HepG2 (cell line): ENCODE measurements around the gene CNPY4.

Experiments used
- HDAC2 ChIP-seq: sonication (generic); formaldehyde crosslinking; IDR thresholded peaks from 2 replicates; pipeline ENCODE4 v1.4.0; 2020; ENCODE audit warnings: missing genetic modification reagents
- ISX ChIP-seq: sonication (generic); formaldehyde crosslinking; conservative IDR thresholded peaks from 2 replicates; pipeline ENCODE4 v1.5.0; 2020; ENCODE audit warnings: missing genetic modification reagents
- PAF1 ChIP-seq: IDR thresholded peaks from 2 replicates; pipeline ENCODE4 v1.6.1; 2016; ENCODE audit warnings: missing genetic modification reagents, missing compliant biosample characterization
- TF ChIP-seq, protein P1 (sequence below): IDR thresholded peaks from 2 replicates; pipeline ENCODE4 v1.6.1; 2012; ENCODE audit warnings: low read length, improper control_type of control experiment
- TF ChIP-seq, protein P2 (sequence below), 2 experiments: sonication (generic) in 1 of 2; formaldehyde crosslinking in 1 of 2; IDR thresholded peaks; 2 replicates each; pipeline versions ENCODE4 v1.5.1 to v1.6.1; 2011 to 2020; ENCODE audit warnings: borderline replicate concordance in 1 of 2, low read depth in 1 of 2, low read length in 1 of 2, mild to moderate bottlenecking in 1 of 2, missing genetic modification reagents in 1 of 2, moderate library complexity in 1 of 2
- TF ChIP-seq, protein P3 (sequence below): sonication (generic); formaldehyde crosslinking; IDR thresholded peaks from 2 replicates; pipeline ENCODE4 v1.5.0; 2020; ENCODE audit warnings: mild to moderate bottlenecking, missing genetic modification reagents, moderate library complexity

- TF ChIP-seq, protein P1, sequence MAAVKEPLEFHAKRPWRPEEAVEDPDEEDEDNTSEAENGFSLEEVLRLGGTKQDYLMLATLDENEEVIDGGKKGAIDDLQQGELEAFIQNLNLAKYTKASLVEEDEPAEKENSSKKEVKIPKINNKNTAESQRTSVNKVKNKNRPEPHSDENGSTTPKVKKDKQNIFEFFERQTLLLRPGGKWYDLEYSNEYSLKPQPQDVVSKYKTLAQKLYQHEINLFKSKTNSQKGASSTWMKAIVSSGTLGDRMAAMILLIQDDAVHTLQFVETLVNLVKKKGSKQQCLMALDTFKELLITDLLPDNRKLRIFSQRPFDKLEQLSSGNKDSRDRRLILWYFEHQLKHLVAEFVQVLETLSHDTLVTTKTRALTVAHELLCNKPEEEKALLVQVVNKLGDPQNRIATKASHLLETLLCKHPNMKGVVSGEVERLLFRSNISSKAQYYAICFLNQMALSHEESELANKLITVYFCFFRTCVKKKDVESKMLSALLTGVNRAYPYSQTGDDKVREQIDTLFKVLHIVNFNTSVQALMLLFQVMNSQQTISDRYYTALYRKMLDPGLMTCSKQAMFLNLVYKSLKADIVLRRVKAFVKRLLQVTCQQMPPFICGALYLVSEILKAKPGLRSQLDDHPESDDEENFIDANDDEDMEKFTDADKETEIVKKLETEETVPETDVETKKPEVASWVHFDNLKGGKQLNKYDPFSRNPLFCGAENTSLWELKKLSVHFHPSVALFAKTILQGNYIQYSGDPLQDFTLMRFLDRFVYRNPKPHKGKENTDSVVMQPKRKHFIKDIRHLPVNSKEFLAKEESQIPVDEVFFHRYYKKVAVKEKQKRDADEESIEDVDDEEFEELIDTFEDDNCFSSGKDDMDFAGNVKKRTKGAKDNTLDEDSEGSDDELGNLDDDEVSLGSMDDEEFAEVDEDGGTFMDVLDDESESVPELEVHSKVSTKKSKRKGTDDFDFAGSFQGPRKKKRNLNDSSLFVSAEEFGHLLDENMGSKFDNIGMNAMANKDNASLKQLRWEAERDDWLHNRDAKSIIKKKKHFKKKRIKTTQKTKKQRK: no peak
- TF ChIP-seq HDAC2 (no peak), ISX (CRISPR knock-in tag) (peak; percentile 21; the same call in 1 of the 2 replicates), PAF1 (no peak)
- TF ChIP-seq, protein P2, sequence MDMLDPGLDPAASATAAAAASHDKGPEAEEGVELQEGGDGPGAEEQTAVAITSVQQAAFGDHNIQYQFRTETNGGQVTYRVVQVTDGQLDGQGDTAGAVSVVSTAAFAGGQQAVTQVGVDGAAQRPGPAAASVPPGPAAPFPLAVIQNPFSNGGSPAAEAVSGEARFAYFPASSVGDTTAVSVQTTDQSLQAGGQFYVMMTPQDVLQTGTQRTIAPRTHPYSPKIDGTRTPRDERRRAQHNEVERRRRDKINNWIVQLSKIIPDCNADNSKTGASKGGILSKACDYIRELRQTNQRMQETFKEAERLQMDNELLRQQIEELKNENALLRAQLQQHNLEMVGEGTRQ (IDR thresholded peaks at IDR 0.05; ENCODE audit: low read depth, low read length): no peak
- TF ChIP-seq, protein P2 (CRISPR knock-in tag; IDR thresholded peaks at IDR 0.05; ENCODE audit: borderline replicate concordance): no peak
- TF ChIP-seq, protein P3, sequence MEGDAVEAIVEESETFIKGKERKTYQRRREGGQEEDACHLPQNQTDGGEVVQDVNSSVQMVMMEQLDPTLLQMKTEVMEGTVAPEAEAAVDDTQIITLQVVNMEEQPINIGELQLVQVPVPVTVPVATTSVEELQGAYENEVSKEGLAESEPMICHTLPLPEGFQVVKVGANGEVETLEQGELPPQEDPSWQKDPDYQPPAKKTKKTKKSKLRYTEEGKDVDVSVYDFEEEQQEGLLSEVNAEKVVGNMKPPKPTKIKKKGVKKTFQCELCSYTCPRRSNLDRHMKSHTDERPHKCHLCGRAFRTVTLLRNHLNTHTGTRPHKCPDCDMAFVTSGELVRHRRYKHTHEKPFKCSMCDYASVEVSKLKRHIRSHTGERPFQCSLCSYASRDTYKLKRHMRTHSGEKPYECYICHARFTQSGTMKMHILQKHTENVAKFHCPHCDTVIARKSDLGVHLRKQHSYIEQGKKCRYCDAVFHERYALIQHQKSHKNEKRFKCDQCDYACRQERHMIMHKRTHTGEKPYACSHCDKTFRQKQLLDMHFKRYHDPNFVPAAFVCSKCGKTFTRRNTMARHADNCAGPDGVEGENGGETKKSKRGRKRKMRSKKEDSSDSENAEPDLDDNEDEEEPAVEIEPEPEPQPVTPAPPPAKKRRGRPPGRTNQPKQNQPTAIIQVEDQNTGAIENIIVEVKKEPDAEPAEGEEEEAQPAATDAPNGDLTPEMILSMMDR (CRISPR knock-in tag): no peak
Measured at GRCh38 chr7:100080907-100081534, 38.4 kb upstream of the CNPY4 start.
